Left ventricle myocardium inferior (tissue), 1 donor: ENCODE data around the gene TPCN2. TPM values are rescaled to one million over a fixed set of nuclear protein-coding genes. Genes with fewer than 3 reads are reported as not detected.

Experiments used
- DNase-seq: peaks from one replicate; pipeline ENCODE4 v3.0.0-alpha.2; 2020
- H3K27ac ChIP-seq: fragments of 200-600 bp; replicated peaks from 2 replicates; pipeline ENCODE4 v1.8.0; 2021
- H3K27me3 ChIP-seq: fragments of 200-600 bp; 2 replicates; pipeline ENCODE4 v1.8.0; 2021; ENCODE audit warnings: low read depth
- H3K36me3 ChIP-seq: fragments of 200-600 bp; 2 replicates; pipeline ENCODE4 v1.8.0; 2021
- H3K4me1 ChIP-seq: fragments of 200-600 bp; 2 replicates; pipeline ENCODE4 v1.8.0; 2021
- H3K4me3 ChIP-seq: fragments of 200-600 bp; 2 replicates; pipeline ENCODE4 v1.8.0; 2021; ENCODE audit warnings: mild to moderate bottlenecking, moderate library complexity
- H3K9me3 ChIP-seq: fragments of 200-600 bp; replicated peaks from 2 replicates; pipeline ENCODE4 v1.8.0; 2021
- intact Hi-C: fragments of 100-400 bp; cut with micrococcal nuclease; formaldehyde crosslinking; loops from one replicate; pipeline ENCODE4 v1.11.0; 2022
- total RNA-seq: library from RNA; stranded (reverse); fragmentation: NEBNext Ultra II Directional; extraction: Animal tissue kit (Norgen Biotek cat#: 25700); gene quantifications from one replicate; pipeline ENCODE4 v1.2.1, GENCODE V29; 2021
- TF ChIP-seq, protein P1 (sequence below): fragments of 200-600 bp; IDR thresholded peaks from 2 replicates; pipeline ENCODE4 v1.8.0; 2021; ENCODE audit warnings: antibody characterized with exemption, mild to moderate bottlenecking, borderline replicate concordance
- donor health status: DM: no; HTN: yes; CAD: no; lungs with severe emphysema.

The TPCN2 gene
- total RNA-seq, 1 donor from 2014 or later, result 9.2 TPM

DNA sequence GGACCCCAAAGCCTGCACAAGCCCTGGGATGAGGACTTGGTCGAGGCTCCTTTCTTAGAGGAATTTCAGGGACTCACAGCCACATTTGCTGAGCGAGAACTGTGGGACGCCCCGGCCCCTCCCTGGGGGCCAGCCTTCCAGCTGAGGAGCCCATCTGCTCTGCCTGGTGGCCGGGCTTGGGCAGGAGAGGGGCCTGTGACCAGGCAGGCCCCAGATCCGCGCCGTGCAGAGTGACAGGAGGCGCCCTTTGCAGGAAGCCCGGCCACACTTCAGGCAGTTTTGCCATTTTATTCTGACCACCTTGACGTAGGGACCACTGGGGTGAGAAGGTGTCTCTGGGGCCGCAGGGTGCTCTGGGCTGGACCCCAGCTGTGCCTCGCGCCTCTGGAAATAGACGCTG, 35.6 kb downstream of the TPCN2 start:
- DNase-seq, result no peak
- Histone ChIP-seq H3K4me1 (peaks cover 35% of the 10 kb centered on the region), H3K9me3 (no peaks in the 10 kb centered on the region), H3K4me3 (no peak overlapping the region), H3K27me3 (no peaks in the 10 kb centered on the region), H3K36me3 (peaks cover 56% of the 10 kb centered on the region), H3K27ac (no peak overlapping the region)
- TF ChIP-seq, protein P1, sequence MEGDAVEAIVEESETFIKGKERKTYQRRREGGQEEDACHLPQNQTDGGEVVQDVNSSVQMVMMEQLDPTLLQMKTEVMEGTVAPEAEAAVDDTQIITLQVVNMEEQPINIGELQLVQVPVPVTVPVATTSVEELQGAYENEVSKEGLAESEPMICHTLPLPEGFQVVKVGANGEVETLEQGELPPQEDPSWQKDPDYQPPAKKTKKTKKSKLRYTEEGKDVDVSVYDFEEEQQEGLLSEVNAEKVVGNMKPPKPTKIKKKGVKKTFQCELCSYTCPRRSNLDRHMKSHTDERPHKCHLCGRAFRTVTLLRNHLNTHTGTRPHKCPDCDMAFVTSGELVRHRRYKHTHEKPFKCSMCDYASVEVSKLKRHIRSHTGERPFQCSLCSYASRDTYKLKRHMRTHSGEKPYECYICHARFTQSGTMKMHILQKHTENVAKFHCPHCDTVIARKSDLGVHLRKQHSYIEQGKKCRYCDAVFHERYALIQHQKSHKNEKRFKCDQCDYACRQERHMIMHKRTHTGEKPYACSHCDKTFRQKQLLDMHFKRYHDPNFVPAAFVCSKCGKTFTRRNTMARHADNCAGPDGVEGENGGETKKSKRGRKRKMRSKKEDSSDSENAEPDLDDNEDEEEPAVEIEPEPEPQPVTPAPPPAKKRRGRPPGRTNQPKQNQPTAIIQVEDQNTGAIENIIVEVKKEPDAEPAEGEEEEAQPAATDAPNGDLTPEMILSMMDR, result no peak
- intact Hi-C loops, result no loop called here

GRCh38 chr11:69085490-69086095, 36.9 kb downstream of the TPCN2 start:
- intact Hi-C loops, result no loop called here
- peak overlapping the region; percentile 72 for H3K27ac ChIP-seq
- peaks cover 49% of the 10 kb centered on the region for H3K36me3 ChIP-seq
- H3K27me3 ChIP-seq, result no peaks in the 10 kb centered on the region
- no peak overlapping the region for H3K4me3 ChIP-seq
- no peak for DNase-seq
- peaks cover 40% of the 10 kb centered on the region for H3K4me1 ChIP-seq
- TF ChIP-seq, protein P1, result no peak
- H3K9me3 ChIP-seq, result no peaks in the 10 kb centered on the region

GRCh38 chr11:69086152-69087132, 37.7 kb downstream of the TPCN2 start:
- Histone ChIP-seq H3K36me3 (peaks cover 53% of the 10 kb centered on the region), H3K27ac (peak overlapping the region; percentile 72), H3K4me3 (no peak overlapping the region), H3K9me3 (peaks cover 1% of the 10 kb centered on the region), H3K27me3 (no peaks in the 10 kb centered on the region), H3K4me1 (peaks cover 40% of the 10 kb centered on the region)
- intact Hi-C loops, result no loop called here
- TF ChIP-seq, protein P1, result no peak
- no peak for DNase-seq

GRCh38 chr11:69087133-69087524, 38.4 kb downstream of the TPCN2 start:
- TF ChIP-seq, protein P1, result no peak
- Histone ChIP-seq H3K27me3 (no peaks in the 10 kb centered on the region), H3K27ac (peak overlapping the region; percentile 72), H3K9me3 (peaks cover 7% of the 10 kb centered on the region), H3K4me1 (peaks cover 40% of the 10 kb centered on the region), H3K36me3 (peaks cover 56% of the 10 kb centered on the region), H3K4me3 (no peak overlapping the region)
- intact Hi-C loops, result no loop called here
- DNase-seq, result no peak

DNA sequence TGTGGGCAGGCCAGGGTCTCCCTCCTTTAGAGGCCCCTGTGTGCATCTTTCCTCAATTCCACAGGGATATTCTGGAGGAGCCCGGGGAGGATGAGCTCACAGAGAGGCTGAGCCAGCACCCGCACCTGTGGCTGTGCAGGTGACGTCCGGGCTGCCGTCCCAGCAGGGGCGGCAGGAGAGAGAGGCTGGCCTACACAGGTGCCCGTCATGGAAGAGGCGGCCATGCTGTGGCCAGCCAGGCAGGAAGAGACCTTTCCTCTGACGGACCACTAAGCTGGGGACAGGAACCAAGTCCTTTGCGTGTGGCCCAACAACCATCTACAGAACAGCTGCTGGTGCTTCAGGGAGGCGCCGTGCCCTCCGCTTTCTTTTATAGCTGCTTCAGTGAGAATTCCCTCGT, 39.1 kb downstream of the TPCN2 start:
- Histone ChIP-seq H3K27ac (peak overlapping the region; percentile 72), H3K4me1 (peaks cover 40% of the 10 kb centered on the region), H3K4me3 (no peak overlapping the region), H3K27me3 (no peaks in the 10 kb centered on the region), H3K9me3 (peaks cover 7% of the 10 kb centered on the region), H3K36me3 (peaks cover 59% of the 10 kb centered on the region)
- DNase-seq, result no peak
- intact Hi-C loops, result no loop called here
- TF ChIP-seq, protein P1, result no peak
